IMR-90 (cell line): Measurements from ENCODE around the gene XRCC4. TPM values are rescaled to one million over a fixed set of nuclear protein-coding genes. Genes with fewer than 3 reads are reported as not detected.

Experiments
- ATAC-seq: fragments of 200-7000 bp; cut with Tn5 transposase; 2 replicates; pipeline ENCODE4 v1.9.1; 2020; ENCODE audit warnings: low read depth, mild to moderate bottlenecking, moderate library complexity
- BruUV-seq: library from RNA; stranded (reverse); fragments of 400-500 nt; replicated peaks from 2 replicates; lab custom pipeline; 2021; lab: Mats Ljungman, UMichigan
- CTCF ChIA-PET: fragments of 300-600 bp; formaldehyde crosslinking; extraction: SDS; loops from one replicate; lab custom pipeline; 2021; ENCODE audit warnings: antibody characterized with exemption; lab: Yijun Ruan, JAX
- POLR2A ChIA-PET: fragments of 300-600 bp; sonication (Branson Sonifier 250); formaldehyde crosslinking; loops from one replicate; lab custom pipeline; 2022; ENCODE audit warnings: antibody characterized with exemption; ENCODE audit not compliant: unreplicated experiment; lab: Charles Lee
- DNase-seq: peaks from one replicate; pipeline ENCODE4 v3.0.0; 2013
- H2AFZ ChIP-seq: replicated peaks from 2 replicates; pipeline ENCODE3; 2013; ENCODE audit warnings: low read length, mild to moderate bottlenecking; ENCODE audit not compliant: poor library complexity
- H2AK5ac ChIP-seq: 2 replicates; pipeline ENCODE4 v1.6.1; 2013; ENCODE audit warnings: low read depth, low read length, inconsistent platforms
- H2AK9ac ChIP-seq: replicated peaks from 2 replicates; pipeline ENCODE3; 2013; ENCODE audit warnings: mild to moderate bottlenecking, low read depth, low read length, moderate library complexity; ENCODE audit not compliant: poor library complexity
- H2BK120ac ChIP-seq: 2 replicates; pipeline ENCODE4 v1.6.1; 2013; ENCODE audit warnings: low read depth, low read length, inconsistent platforms
- H2BK15ac ChIP-seq: 3 replicates; pipeline ENCODE4 v1.6.1; 2013; ENCODE audit warnings: low read depth, low read length, inconsistent platforms
- H2BK20ac ChIP-seq: 2 replicates; pipeline ENCODE4 v1.6.1; 2013; ENCODE audit warnings: low read depth, mild to moderate bottlenecking, inconsistent platforms, low read length, moderate library complexity
- H2BK5ac ChIP-seq: 2 replicates; pipeline ENCODE4 v1.6.1; 2013; ENCODE audit warnings: mild to moderate bottlenecking, low read depth, low read length, inconsistent platforms; ENCODE audit not compliant: poor library complexity, severe bottlenecking
- H3K14ac ChIP-seq: replicated peaks from 2 replicates; pipeline ENCODE4 v1.6.1; 2013; ENCODE audit warnings: low read depth, low read length, inconsistent platforms
- H3K18ac ChIP-seq: 2 replicates; pipeline ENCODE4 v1.6.1; 2013; ENCODE audit warnings: low read depth, low read length, control low read depth
- H3K23ac ChIP-seq: 2 replicates; pipeline ENCODE4 v1.6.1; 2013; ENCODE audit warnings: low read depth, low read length, inconsistent platforms
- H3K27ac ChIP-seq: 2 replicates; pipeline ENCODE4 v1.5.1; 2013; ENCODE audit warnings: mild to moderate bottlenecking, control low read depth, low read length; ENCODE audit not compliant: insufficient read depth
- H3K27me3 ChIP-seq: 2 replicates; pipeline ENCODE4 v1.6.1; 2013; ENCODE audit warnings: low read length; ENCODE audit not compliant: control insufficient read depth, insufficient read depth
- H3K36me3 ChIP-seq: 2 replicates; pipeline ENCODE4 v1.6.1; 2013; ENCODE audit warnings: low read length, mixed read lengths; ENCODE audit not compliant: control insufficient read depth, insufficient read depth
- H3K4ac ChIP-seq: 2 replicates; pipeline ENCODE4 v1.6.1; 2013; ENCODE audit warnings: low read depth, low read length, inconsistent platforms
- H3K4me1 ChIP-seq: 2 replicates; pipeline ENCODE4 v1.6.1; 2013; ENCODE audit warnings: low read length, mixed read lengths; ENCODE audit not compliant: control insufficient read depth, insufficient read depth
- H3K4me2 ChIP-seq: 2 replicates; pipeline ENCODE4 v1.6.1; 2013; ENCODE audit warnings: low read depth, mild to moderate bottlenecking, control low read depth, low read length, moderate library complexity
- H3K4me3 ChIP-seq: 2 replicates; pipeline ENCODE4 v1.5.1; 2013; ENCODE audit warnings: low read depth, mild to moderate bottlenecking, control low read depth, low read length, moderate library complexity; ENCODE audit not compliant: insufficient read depth
- H3K56ac ChIP-seq: 2 replicates; pipeline ENCODE4 v1.6.1; 2013; ENCODE audit warnings: low read length, inconsistent platforms; ENCODE audit not compliant: insufficient read depth; ENCODE audit errors: extremely low read depth
- H3K79me1 ChIP-seq, 2 experiments: 2 replicates each; pipeline ENCODE4 v1.6.1; 2013; ENCODE audit warnings: low read length in 2 of 2, inconsistent platforms in 1 of 2, low read depth in 1 of 2
- H3K9ac ChIP-seq: 2 replicates; pipeline ENCODE4 v1.6.1; 2013; ENCODE audit warnings: low read depth, low read length, control low read depth
- H3K9me1 ChIP-seq: 2 replicates; pipeline ENCODE4 v1.6.1; 2013; ENCODE audit warnings: low read length, inconsistent platforms; ENCODE audit not compliant: insufficient read depth
- H3K9me3 ChIP-seq: 2 replicates; pipeline ENCODE4 v1.6.1; 2013; ENCODE audit warnings: low read length; ENCODE audit not compliant: control insufficient read depth, insufficient read depth
- H4K20me1 ChIP-seq: 2 replicates; pipeline ENCODE4 v1.6.1; 2013; ENCODE audit warnings: low read length, inconsistent platforms; ENCODE audit not compliant: insufficient read depth
- H4K5ac ChIP-seq: 2 replicates; pipeline ENCODE4 v1.6.1; 2013; ENCODE audit warnings: mild to moderate bottlenecking, low read depth, low read length, control low read depth
- H4K8ac ChIP-seq, 2 experiments: 2 replicates each; pipeline ENCODE4 v1.6.1; 2013; ENCODE audit warnings: low read depth in 2 of 2, low read length in 2 of 2, control low read depth in 1 of 2, inconsistent platforms in 1 of 2
- H4K91ac ChIP-seq: 2 replicates; pipeline ENCODE4 v1.6.1; 2013; ENCODE audit warnings: low read depth, low read length, inconsistent platforms; ENCODE audit not compliant: insufficient read depth
- BHLHE40 ChIP-seq: fragments of 150-350 bp; IDR thresholded peaks from 2 replicates; pipeline ENCODE4 v1.6.1; 2016; ENCODE audit warnings: mild to moderate bottlenecking, low read depth, low read length
- CEBPB ChIP-seq: IDR thresholded peaks from 2 replicates; pipeline ENCODE4 v1.6.1; 2012; ENCODE audit warnings: low read depth, low read length, improper control_type of control experiment
- CHD1 ChIP-seq: IDR thresholded peaks from 2 replicates; pipeline ENCODE4 v1.6.1; 2012; ENCODE audit warnings: low read depth, low read length, improper control_type of control experiment
- FOS ChIP-seq: fragments of 150-350 bp; IDR thresholded peaks from 2 replicates; pipeline ENCODE4 v1.6.1; 2016; ENCODE audit warnings: low read depth, low read length
- MAFK ChIP-seq: IDR thresholded peaks from 2 replicates; pipeline ENCODE4 v1.6.1; 2012; ENCODE audit warnings: low read depth, low read length, improper control_type of control experiment
- MAZ ChIP-seq: IDR thresholded peaks from 2 replicates; pipeline ENCODE4 v1.6.1; 2012; ENCODE audit warnings: low read depth, mild to moderate bottlenecking, low read length, improper control_type of control experiment, moderate library complexity, borderline replicate concordance
- MXI1 ChIP-seq: IDR thresholded peaks from 2 replicates; pipeline ENCODE4 v1.6.1; 2012; ENCODE audit warnings: low read depth, mild to moderate bottlenecking, low read length, moderate library complexity, borderline replicate concordance
- NFE2L2 ChIP-seq: fragments of 150-350 bp; IDR thresholded peaks from 2 replicates; pipeline ENCODE4 v1.6.1; 2016; ENCODE audit warnings: low read depth, mild to moderate bottlenecking, low read length
- POLR2A ChIP-seq: IDR thresholded peaks from 2 replicates; pipeline ENCODE4 v1.6.1; 2012; ENCODE audit warnings: mild to moderate bottlenecking, low read depth, low read length
- RAD21 ChIP-seq: IDR thresholded peaks from 2 replicates; pipeline ENCODE4 v1.6.1; 2012; ENCODE audit warnings: low read length, improper control_type of control experiment
- RCOR1 ChIP-seq: IDR thresholded peaks from 2 replicates; pipeline ENCODE4 v1.6.1; 2012; ENCODE audit warnings: mild to moderate bottlenecking, low read length, improper control_type of control experiment; ENCODE audit not compliant: insufficient replicate concordance
- RFX5 ChIP-seq: IDR thresholded peaks from 2 replicates; pipeline ENCODE4 v1.8.0; 2012; ENCODE audit warnings: low read depth, mild to moderate bottlenecking, low read length, moderate library complexity
- SMC3 ChIP-seq: fragments of 150-350 bp; IDR thresholded peaks from 2 replicates; pipeline ENCODE4 v1.6.1; 2016; ENCODE audit warnings: low read depth, mild to moderate bottlenecking, antibody characterized with exemption, low read length, moderate library complexity
- WGBS, 2 experiments: methylation state at CpG; one replicate each; pipeline versions ENCODE4 v1.1.5 to v1.1.7; 2013; ENCODE audit warnings: missing lambda C conversion rate in 2 of 2; ENCODE audit not compliant: insufficient read length in 1 of 2; ENCODE audit errors: extremely low coverage in 2 of 2; 5-methylcytosine and 5-hydroxymethylcytosine counted together
- dilution Hi-C: fragments of 300-500 bp; cut with HindIII; formaldehyde crosslinking; loops from one replicate; pipeline ENCODE4 v1.14.3; 2018; ENCODE audit warnings: low sequenced_read_pairs; ENCODE audit not compliant: unreplicated experiment
- in situ Hi-C: fragments of 300-500 bp; cut with MboI; formaldehyde crosslinking; loops from 3 replicates; pipeline ENCODE4 v1.14.3; 2019; ENCODE audit warnings: low sequenced_read_pairs, inconsistent platforms, mixed read lengths
- intact Hi-C: fragments of 100-400 bp; cut with micrococcal nuclease; formaldehyde crosslinking; loops from 2 replicates; pipeline ENCODE4 v1.10.0; 2022
- polyA plus RNA-seq, 3 experiments: library from polyadenylated mRNA; depleted of rRNA; stranded (reverse); fragments of >200 nt; gene quantifications; 2 replicates each; pipeline ENCODE4 v1.2.3, GENCODE V29; 2012; ENCODE audit warnings: low replicate concordance in 1 of 3
- total RNA-seq: library from RNA; depleted of rRNA; stranded (reverse); fragments of >200 nt; gene quantifications from 2 replicates; pipeline ENCODE4 v1.2.3, GENCODE V29; 2012
- TF ChIP-seq, protein P1 (sequence below): conservative IDR thresholded peaks from 2 replicates; pipeline ENCODE4 v1.5.1; 2012; ENCODE audit warnings: mild to moderate bottlenecking, low read depth, low read length, improper control_type of control experiment
- TF ChIP-seq, protein P2 (sequence below): fragments of 150-350 bp; IDR thresholded peaks from 2 replicates; pipeline ENCODE4 v1.6.1; 2017; ENCODE audit warnings: mild to moderate bottlenecking, antibody characterized with exemption, low read length, low read depth
- TF ChIP-seq, protein P3 (sequence below): fragments of 150-350 bp; IDR thresholded peaks from 2 replicates; pipeline ENCODE4 v1.6.1; 2016; ENCODE audit warnings: low read depth, mild to moderate bottlenecking, low read length, moderate library complexity, borderline replicate concordance

The XRCC4 gene
- total and polyA plus RNA-seq, 2 of the 4 experiments (the other 2 are of a cell fraction), result 3.5 to 4.7 TPM

DNA sequence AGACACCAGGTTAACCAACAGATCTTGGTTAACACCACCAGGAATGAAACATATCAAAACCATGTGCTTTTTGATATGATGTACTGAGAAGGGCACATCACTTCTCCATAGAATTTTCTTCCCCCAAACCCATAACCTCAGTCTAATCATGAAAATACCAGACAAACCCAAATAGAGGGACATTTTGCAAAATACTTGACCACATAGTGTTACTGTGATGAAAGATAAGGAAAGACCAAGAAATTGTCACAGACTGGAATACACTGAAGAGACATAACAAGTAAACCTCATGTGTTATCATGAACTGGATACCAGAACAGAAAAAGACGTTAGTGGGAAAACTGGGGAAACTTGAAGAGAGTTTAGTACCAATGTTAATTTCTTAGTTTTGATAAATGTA, 319.3 kb downstream of the XRCC4 start:
- Histone ChIP-seq H2BK5ac (no peak overlapping the region), H3K56ac (no peak overlapping the region), H3K9me3 (no peaks in the 10 kb centered on the region), H2AK9ac (no peak overlapping the region), H2AFZ (no peak overlapping the region), H3K27me3 (no peaks in the 10 kb centered on the region), H4K20me1 (no peaks in the 10 kb centered on the region), H3K18ac (no peak overlapping the region), H3K14ac (no peak overlapping the region), H2AK5ac (no peak overlapping the region), H2BK15ac (no peak overlapping the region), H3K4me2 (no peak overlapping the region), H3K9ac (no peak overlapping the region), H3K4me3 (no peak overlapping the region), H3K36me3 (no peaks in the 10 kb centered on the region), H4K8ac (no peak overlapping the region), H3K27ac (no peak overlapping the region), H2BK120ac (no peak overlapping the region), H3K23ac (no peak overlapping the region), H4K5ac (no peak overlapping the region), H3K4ac (no peak overlapping the region), H4K91ac (no peak overlapping the region), H3K79me1 (no peaks in the 10 kb centered on the region), H2BK20ac (no peak overlapping the region), H3K9me1 (no peaks in the 10 kb centered on the region), H3K4me1 (peaks cover 2% of the 10 kb centered on the region)
- WGBS, 2 experiments, result no CpG with 5 or more reads among the region's 1 CpG
- in situ Hi-C loops, result no loop called here
- CTCF ChIA-PET, result interaction anchor here (0.6 kb wide), 1 partner anchor 165 kb away, joined by 3 read pairs; no protein-coding TSS in a partner anchor
- no TSS peak for BruUV-seq
- no peak for ATAC-seq
- dilution Hi-C loops, result no loop called here
- POLR2A ChIA-PET, result no interaction called here
- intact Hi-C loops, result no loop called here
- no peak for DNase-seq
- TF ChIP-seq, protein P1, sequence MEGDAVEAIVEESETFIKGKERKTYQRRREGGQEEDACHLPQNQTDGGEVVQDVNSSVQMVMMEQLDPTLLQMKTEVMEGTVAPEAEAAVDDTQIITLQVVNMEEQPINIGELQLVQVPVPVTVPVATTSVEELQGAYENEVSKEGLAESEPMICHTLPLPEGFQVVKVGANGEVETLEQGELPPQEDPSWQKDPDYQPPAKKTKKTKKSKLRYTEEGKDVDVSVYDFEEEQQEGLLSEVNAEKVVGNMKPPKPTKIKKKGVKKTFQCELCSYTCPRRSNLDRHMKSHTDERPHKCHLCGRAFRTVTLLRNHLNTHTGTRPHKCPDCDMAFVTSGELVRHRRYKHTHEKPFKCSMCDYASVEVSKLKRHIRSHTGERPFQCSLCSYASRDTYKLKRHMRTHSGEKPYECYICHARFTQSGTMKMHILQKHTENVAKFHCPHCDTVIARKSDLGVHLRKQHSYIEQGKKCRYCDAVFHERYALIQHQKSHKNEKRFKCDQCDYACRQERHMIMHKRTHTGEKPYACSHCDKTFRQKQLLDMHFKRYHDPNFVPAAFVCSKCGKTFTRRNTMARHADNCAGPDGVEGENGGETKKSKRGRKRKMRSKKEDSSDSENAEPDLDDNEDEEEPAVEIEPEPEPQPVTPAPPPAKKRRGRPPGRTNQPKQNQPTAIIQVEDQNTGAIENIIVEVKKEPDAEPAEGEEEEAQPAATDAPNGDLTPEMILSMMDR, result no peak
- TF ChIP-seq NFE2L2, result no peak
- TF ChIP-seq MXI1, result no peak
- no peak for TF ChIP-seq BHLHE40
- no peak for TF ChIP-seq MAZ
- no peak for TF ChIP-seq SMC3
- no peak for TF ChIP-seq RAD21
- TF ChIP-seq, protein P2, sequence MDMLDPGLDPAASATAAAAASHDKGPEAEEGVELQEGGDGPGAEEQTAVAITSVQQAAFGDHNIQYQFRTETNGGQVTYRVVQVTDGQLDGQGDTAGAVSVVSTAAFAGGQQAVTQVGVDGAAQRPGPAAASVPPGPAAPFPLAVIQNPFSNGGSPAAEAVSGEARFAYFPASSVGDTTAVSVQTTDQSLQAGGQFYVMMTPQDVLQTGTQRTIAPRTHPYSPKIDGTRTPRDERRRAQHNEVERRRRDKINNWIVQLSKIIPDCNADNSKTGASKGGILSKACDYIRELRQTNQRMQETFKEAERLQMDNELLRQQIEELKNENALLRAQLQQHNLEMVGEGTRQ, result no peak
- TF ChIP-seq CHD1, result no peak
- no peak for TF ChIP-seq MAFK
- no peak for TF ChIP-seq RCOR1
- TF ChIP-seq CEBPB, result no peak
- TF ChIP-seq FOS, result no peak
- TF ChIP-seq, protein P3, sequence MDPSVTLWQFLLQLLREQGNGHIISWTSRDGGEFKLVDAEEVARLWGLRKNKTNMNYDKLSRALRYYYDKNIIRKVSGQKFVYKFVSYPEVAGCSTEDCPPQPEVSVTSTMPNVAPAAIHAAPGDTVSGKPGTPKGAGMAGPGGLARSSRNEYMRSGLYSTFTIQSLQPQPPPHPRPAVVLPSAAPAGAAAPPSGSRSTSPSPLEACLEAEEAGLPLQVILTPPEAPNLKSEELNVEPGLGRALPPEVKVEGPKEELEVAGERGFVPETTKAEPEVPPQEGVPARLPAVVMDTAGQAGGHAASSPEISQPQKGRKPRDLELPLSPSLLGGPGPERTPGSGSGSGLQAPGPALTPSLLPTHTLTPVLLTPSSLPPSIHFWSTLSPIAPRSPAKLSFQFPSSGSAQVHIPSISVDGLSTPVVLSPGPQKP, result no peak
- no peak for TF ChIP-seq POLR2A
- no peak for TF ChIP-seq RFX5
